GM19438 (cell line): Measurements from ENCODE around the gene ASB8.

Source experiments
- ATAC-seq: cut with Tn5 transposase; IDR thresholded peaks from one replicate; pipeline ENCODE4 v1.9.1; 2021; ENCODE audit warnings: low read depth; ENCODE audit not compliant: unreplicated experiment

Gene ASB8

DNA sequence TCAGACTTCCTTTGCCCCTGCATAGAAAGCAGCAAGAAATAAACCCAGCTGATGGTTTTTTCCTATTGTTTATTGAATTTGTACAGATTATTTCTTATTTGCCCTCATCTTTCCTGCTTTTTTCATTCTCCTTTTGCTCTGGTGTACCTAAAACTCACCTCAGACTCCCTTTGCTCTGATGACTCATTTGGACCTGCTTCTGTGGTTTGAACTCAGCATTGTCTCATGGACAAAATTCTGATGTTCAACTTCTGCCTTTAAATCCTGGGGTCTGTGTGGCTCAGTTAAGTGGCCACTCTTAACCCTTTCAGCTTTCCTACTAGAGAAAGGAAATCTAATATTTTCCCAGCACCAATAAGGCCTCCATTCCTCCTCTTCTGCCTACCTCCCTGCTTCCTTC lies 47.9 kb downstream of the ASB8 start:
- no peak for ATAC-seq

GRCh38 chr12:48106681-48107613 lies 50.4 kb downstream of the ASB8 start:
- ATAC-seq, result no peak

- ATAC-seq, result peak; percentile 73
These were observed 51.2 kb downstream of the ASB8 start, which contains the start of gene SENP1 for GRCh38 chr12:48105867-48106680. SENP1 (minus strand) TSS chr12:48106079; CDS start chr12:48101472, 4,607 bp downstream.

DNA sequence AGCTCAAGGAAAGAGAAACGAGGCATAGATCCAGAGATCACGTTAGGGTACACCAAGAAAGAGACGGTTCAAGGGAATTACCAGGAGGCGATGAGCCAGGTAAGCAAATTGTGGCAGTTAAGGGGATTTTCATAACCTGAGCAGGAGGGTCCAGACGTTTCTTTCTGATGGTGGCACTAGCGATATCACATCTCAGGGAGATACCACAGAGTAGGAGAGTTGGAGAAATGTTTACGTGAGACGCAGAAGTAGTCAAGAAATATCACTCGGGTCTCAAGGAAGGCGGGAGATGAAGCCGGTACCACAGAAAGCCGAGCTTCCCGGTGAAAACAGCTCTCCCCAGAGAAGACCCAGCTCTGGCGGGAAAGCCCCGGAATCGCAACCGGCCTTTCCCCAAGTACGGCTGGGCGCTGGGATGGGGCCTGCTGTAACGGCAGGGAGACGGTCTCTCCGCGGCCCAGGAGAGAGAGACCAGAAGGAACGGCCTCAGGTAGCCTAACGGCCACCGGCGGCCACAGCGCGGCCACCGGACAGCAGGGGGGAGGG lies 51.9 kb downstream of the ASB8 start:
- peak; percentile 29 for ATAC-seq

GRCh38 chr12:48104531-48104930 lies 52.8 kb downstream of the ASB8 start:
- ATAC-seq, result no peak
